Vagina (tissue), 2 donors: ENCODE results near the gene SYMPK.

Experiments
- POLR2A ChIP-seq, 2 donors: fragments of 450-650 bp; IDR thresholded peaks; one replicate each; pipeline ENCODE4 v1.6.1; 2017; ENCODE audit warnings: antibody characterized with exemption in 2 of 2, mild to moderate bottlenecking in 2 of 2, moderate library complexity in 2 of 2
- TF ChIP-seq, protein P1 (sequence below), 3 experiments: fragments of 450-650 bp in 2 of 3; fragments of 200-600 bp in 1 of 3; sonication (generic) in 1 of 3; IDR thresholded peaks; one replicate each; pipeline ENCODE4 v1.5.1; 2017 to 2019; ENCODE audit warnings: antibody characterized with exemption in 3 of 3, mild to moderate bottlenecking in 2 of 3, moderate library complexity in 2 of 3

DNA sequence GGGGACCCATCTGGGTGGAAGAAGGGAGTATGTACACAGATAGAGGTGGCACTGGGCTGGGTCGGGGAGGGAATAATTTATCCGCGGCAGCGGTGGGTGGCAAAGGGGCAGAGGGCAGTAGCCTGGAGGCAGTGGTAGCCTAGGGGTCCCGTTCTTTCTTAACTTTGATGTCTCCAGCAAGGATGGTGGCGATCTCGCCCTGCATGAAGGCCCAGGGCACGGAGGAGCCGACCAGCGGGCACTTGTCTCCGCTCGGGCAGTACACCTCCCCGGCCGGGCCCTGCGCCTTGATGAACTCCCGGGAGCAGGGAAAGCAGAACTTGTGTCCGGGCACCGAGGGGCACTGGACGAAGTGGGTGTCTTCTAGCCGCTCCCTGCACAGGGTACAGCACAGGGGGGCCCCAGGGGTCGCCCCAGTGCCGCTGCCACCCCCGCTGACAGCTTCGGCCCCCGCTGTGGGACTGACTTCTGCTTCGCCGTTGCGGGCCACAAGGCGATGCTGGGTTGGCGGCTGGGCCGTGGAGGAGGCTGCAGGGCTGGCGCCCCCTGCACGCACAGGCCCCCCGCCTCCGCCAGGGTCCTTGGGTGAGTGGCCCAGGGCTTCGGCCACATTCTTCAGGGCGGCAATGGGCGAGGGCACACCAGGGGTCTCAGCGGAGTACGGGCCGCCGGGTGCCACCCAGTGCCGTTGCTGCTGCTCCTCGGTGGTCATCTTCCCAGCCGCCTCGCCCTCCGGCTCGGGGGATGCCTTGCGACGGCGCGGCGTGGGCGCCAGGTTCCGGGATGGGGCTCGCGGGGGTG lies 21.1 kb upstream of the SYMPK start:
- TF ChIP-seq, protein P1, sequence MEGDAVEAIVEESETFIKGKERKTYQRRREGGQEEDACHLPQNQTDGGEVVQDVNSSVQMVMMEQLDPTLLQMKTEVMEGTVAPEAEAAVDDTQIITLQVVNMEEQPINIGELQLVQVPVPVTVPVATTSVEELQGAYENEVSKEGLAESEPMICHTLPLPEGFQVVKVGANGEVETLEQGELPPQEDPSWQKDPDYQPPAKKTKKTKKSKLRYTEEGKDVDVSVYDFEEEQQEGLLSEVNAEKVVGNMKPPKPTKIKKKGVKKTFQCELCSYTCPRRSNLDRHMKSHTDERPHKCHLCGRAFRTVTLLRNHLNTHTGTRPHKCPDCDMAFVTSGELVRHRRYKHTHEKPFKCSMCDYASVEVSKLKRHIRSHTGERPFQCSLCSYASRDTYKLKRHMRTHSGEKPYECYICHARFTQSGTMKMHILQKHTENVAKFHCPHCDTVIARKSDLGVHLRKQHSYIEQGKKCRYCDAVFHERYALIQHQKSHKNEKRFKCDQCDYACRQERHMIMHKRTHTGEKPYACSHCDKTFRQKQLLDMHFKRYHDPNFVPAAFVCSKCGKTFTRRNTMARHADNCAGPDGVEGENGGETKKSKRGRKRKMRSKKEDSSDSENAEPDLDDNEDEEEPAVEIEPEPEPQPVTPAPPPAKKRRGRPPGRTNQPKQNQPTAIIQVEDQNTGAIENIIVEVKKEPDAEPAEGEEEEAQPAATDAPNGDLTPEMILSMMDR (IDR thresholded peaks at IDR 0.05): no peak
- TF ChIP-seq POLR2A (IDR thresholded peaks at IDR 0.05): no peak
